Adipose tissue (tissue), 3 donors: ENCODE data around the gene CRHBP. TPM values are rescaled to one million over a fixed set of nuclear protein-coding genes. Genes with fewer than 3 reads are reported as not detected.

Experiments used
- H3K27ac ChIP-seq: one replicate; pipeline ENCODE4 v1.5.1; 2013; ENCODE audit warnings: low read depth, low read length
- WGBS, 3 donors: extraction: QIAGEN DNeasy Blood & Tissue Kit; methylation state at CpG; one replicate each; pipeline ENCODE4 v1.1.7; 2013; 5-methylcytosine and 5-hydroxymethylcytosine counted together
- polyA plus RNA-seq, 3 donors: library from polyadenylated mRNA; stranded (reverse); fragments of 200-250 nt; gene quantifications; one replicate each; pipeline ENCODE4 v1.2.3, GENCODE V29; 2013
- donor health status: healthy with polysubstance abuse.
- donor health status: Bipolar disorder and iron deficiency.
- donor health status: healthy.

CRHBP gene
- polyA plus RNA-seq, 3 donors: 0.05 to 4.7 (median 2.7) TPM

GRCh38 chr5:76999451-76999850 is 46.6 kb downstream of the CRHBP start:
- 39 to 69% (median 54%) methylated on average over 2 of the region's 2 CpGs for WGBS, 3 donors
- H3K27ac ChIP-seq: no peak overlapping the region

- H3K27ac ChIP-seq: no peak overlapping the region
- whole genome bisulfite sequencing, 3 donors: 31 to 60% (median 54%) methylated on average over 1 of the region's 1 CpG
Measured at GRCh38 chr5:77003246-77003645, 50.4 kb downstream of the CRHBP start.

- 75 to 83% (median 80%) methylated on average over 2 of the region's 2 CpGs for WGBS, 3 donors
- H3K27ac ChIP-seq: no peak overlapping the region
Measured at GRCh38 chr5:77006124-77006523, 53.3 kb downstream of the CRHBP start.

GRCh38 chr5:77008413-77008812 is 55.6 kb downstream of the CRHBP start:
- 46 to 74% (median 56%) methylated on average over 3 of the region's 3 CpGs for WGBS, 3 donors
- H3K27ac ChIP-seq: no peak overlapping the region

- H3K27ac ChIP-seq: no peak overlapping the region
- WGBS, 3 donors: 85 to 96% (median 93%) methylated on average over 5 of the region's 5 CpGs
Measured at GRCh38 chr5:77010243-77010642, 57.4 kb downstream of the CRHBP start.

- 78 to 85% (median 83%) methylated on average over 5 of the region's 5 CpGs for WGBS, 3 donors
- no peak overlapping the region for H3K27ac ChIP-seq
Measured at GRCh38 chr5:77011498-77011897, 58.7 kb downstream of the CRHBP start.

GRCh38 chr5:77012601-77013000 is 59.8 kb downstream of the CRHBP start:
- 89 to 94% (median 90%) methylated on average over 2 of the region's 2 CpGs for WGBS, 3 donors

GRCh38 chr5:77015938-77016569 is 63.2 kb downstream of the CRHBP start:
- H3K27ac ChIP-seq: no peak overlapping the region
- 34 to 37% (median 36%) methylated on average over 3 of the region's 3 CpGs for WGBS, 3 donors

More at GRCh38 chr5:77012601-77013000, 59.8 kb downstream of the CRHBP start:
- no peak overlapping the region for H3K27ac ChIP-seq

- WGBS, 3 donors: 72 to 95% (median 90%) methylated on average over 1 of the region's 1 CpG
Measured at GRCh38 chr5:77016962-77017361, 64.1 kb downstream of the CRHBP start.

GRCh38 chr5:77017668-77018067 is 64.8 kb downstream of the CRHBP start:
- no peak overlapping the region for H3K27ac ChIP-seq
- 28 to 84% (median 82%) methylated on average over 4 of the region's 4 CpGs for WGBS, 3 donors

More at GRCh38 chr5:77016962-77017361, 64.1 kb downstream of the CRHBP start:
- no peak overlapping the region for H3K27ac ChIP-seq

Other genes starting within 250 kb of the CRHBP start
- gene F2R, start 236.9 kb upstream of the CRHBP start, polyA plus RNA-seq: 1 to 10 TPM; 1.5 to 3.4 (median 1.7) TPM
- 10 to 100 TPM in 1 of 3 donors, 1 to 10 TPM in 1, under 1 TPM in 1; 0.45 to 10.4 (median 2.7) TPM for gene F2RL1, start 134.0 kb upstream of the CRHBP start, polyA plus RNA-seq
- under 1 TPM; 0.03 to 0.34 (median 0.16) TPM for gene S100Z, start 103.0 kb upstream of the CRHBP start, polyA plus RNA-seq
- 10 to 100 TPM in 1 of 3 donors, 1 to 10 TPM in 2; 5.6 to 12.5 (median 8.7) TPM for gene AGGF1, start 77.4 kb downstream of the CRHBP start, polyA plus RNA-seq
- gene ZBED3, start 134.2 kb downstream of the CRHBP start, polyA plus RNA-seq: 10 to 100 TPM in 2 of 3 donors, 1 to 10 TPM in 1; 8.2 to 30.0 (median 13.2) TPM